Hepatocyte (in vitro differentiated cells): ENCODE measurements around the gene ENOX1. TPM values are rescaled to one million over a fixed set of nuclear protein-coding genes. Genes with fewer than 3 reads are reported as not detected.

Experiments used
- DNase-seq: peaks from one replicate; pipeline ENCODE4 v3.0.0-alpha.2; 2016; ENCODE audit warnings: low spot score
- H2AFZ ChIP-seq: fragments of 200-600 bp; sonication (generic); 2 replicates; pipeline ENCODE4 v1.6.0; 2016; ENCODE audit warnings: antibody characterized with exemption, mild to moderate bottlenecking
- H3K27ac ChIP-seq: fragments of 200-600 bp; sonication (generic); 2 replicates; pipeline ENCODE4 v1.5.1; 2016; ENCODE audit warnings: mild to moderate bottlenecking
- H3K27me3 ChIP-seq: fragments of 200-600 bp; sonication (generic); 2 replicates; pipeline ENCODE4 v1.6.1; 2016
- H3K36me3 ChIP-seq: fragments of 200-600 bp; sonication (generic); replicated peaks from 2 replicates; pipeline ENCODE4 v1.5.1; 2016; ENCODE audit warnings: low read depth; ENCODE audit not compliant: insufficient read depth
- H3K4me1 ChIP-seq: fragments of 200-600 bp; sonication (generic); 2 replicates; pipeline ENCODE4 v1.5.1; 2016; ENCODE audit warnings: mild to moderate bottlenecking, moderate library complexity; ENCODE audit not compliant: insufficient read depth
- H3K4me2 ChIP-seq: fragments of 200-600 bp; sonication (generic); 2 replicates; pipeline ENCODE4 v1.6.0; 2016
- H3K4me3 ChIP-seq: fragments of 200-600 bp; sonication (generic); 2 replicates; pipeline ENCODE4 v1.5.1; 2016; ENCODE audit warnings: mild to moderate bottlenecking
- H3K79me2 ChIP-seq: fragments of 200-600 bp; sonication (generic); 2 replicates; pipeline ENCODE4 v1.6.0; 2017; ENCODE audit warnings: mild to moderate bottlenecking
- H3K9me2 ChIP-seq: fragments of 200-600 bp; sonication (generic); replicated peaks from 2 replicates; pipeline ENCODE4 v1.6.0; 2017; ENCODE audit warnings: mild to moderate bottlenecking; ENCODE audit not compliant: insufficient read depth
- H3K9me3 ChIP-seq: fragments of 200-600 bp; sonication (generic); 2 replicates; pipeline ENCODE4 v1.5.1; 2016; ENCODE audit warnings: low read depth, mild to moderate bottlenecking
- H4K20me1 ChIP-seq: fragments of 200-600 bp; sonication (generic); 2 replicates; pipeline ENCODE4 v1.6.0; 2016; ENCODE audit warnings: mild to moderate bottlenecking; ENCODE audit not compliant: insufficient read depth, poor library complexity, severe bottlenecking
- EZH2 ChIP-seq: fragments of 200-600 bp; sonication (generic); IDR thresholded peaks from 2 replicates; pipeline ENCODE4 v1.6.1; 2016; ENCODE audit warnings: antibody characterized with exemption, mild to moderate bottlenecking, borderline replicate concordance
- EZH2phosphoT487 ChIP-seq: fragments of 200-600 bp; sonication (generic); IDR thresholded peaks from one replicate; pipeline ENCODE4 v1.6.1; 2018; ENCODE audit warnings: antibody characterized with exemption, mild to moderate bottlenecking, low read depth, moderate library complexity; ENCODE audit not compliant: unreplicated experiment, severe bottlenecking
- WGBS: methylation state at CpG from one replicate; pipeline ENCODE4 v1.1.6; 2016; ENCODE audit warnings: low lambda C conversion rate; ENCODE audit errors: missing lambda C conversion rate; 5-methylcytosine and 5-hydroxymethylcytosine counted together
- polyA plus RNA-seq: library from polyadenylated mRNA; unstranded; fragments of >200 nt; fragmentation: Nextera tagmentation; extraction: Ambion mirVana; gene quantifications from 2 replicates; pipeline ENCODE4 v1.2.1, GENCODE V29; 2016
- total RNA-seq: library from RNA; depleted of rRNA; stranded (reverse); fragments of >200 nt; gene quantifications from 2 replicates; pipeline ENCODE4 v1.2.3, GENCODE V29; 2014
- TF ChIP-seq, protein P1 (sequence below): fragments of 200-600 bp; sonication (generic); IDR thresholded peaks from 2 replicates; pipeline ENCODE4 v1.5.1; 2016; ENCODE audit warnings: antibody characterized with exemption, mild to moderate bottlenecking; ENCODE audit not compliant: poor library complexity

Gene ENOX1
- total and polyA plus RNA-seq, 2 experiments from 2014 or later = 2.4 to 4.0 TPM

DNA sequence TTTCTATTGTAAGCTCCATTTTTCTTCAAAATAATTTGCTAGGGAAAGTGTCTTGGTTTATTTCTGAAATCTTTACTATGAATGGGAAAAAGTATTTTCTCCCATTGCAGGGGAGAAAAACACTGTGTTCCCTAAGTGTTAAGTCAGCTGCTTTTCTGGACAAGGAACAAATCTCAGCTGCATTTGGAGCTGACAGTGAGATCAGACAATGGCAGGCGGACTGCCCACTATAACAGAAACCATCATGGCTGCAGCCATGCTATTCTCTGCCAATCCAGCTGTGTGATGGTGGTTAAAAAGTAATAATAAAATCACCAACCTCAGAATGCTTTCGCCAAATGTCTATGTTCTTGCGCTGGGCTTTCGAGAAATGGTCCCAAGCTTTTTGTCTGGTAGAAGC, 460.7 kb downstream of the ENOX1 start:
- no peak overlapping the region for H3K4me3 ChIP-seq
- no peaks in the 10 kb centered on the region for H3K4me1 ChIP-seq
- 98% methylated on average over 4 of the region's 4 CpGs for WGBS
- TF ChIP-seq EZH2phosphoT487 (no peak), EZH2 (no peak)
- TF ChIP-seq, protein P1, sequence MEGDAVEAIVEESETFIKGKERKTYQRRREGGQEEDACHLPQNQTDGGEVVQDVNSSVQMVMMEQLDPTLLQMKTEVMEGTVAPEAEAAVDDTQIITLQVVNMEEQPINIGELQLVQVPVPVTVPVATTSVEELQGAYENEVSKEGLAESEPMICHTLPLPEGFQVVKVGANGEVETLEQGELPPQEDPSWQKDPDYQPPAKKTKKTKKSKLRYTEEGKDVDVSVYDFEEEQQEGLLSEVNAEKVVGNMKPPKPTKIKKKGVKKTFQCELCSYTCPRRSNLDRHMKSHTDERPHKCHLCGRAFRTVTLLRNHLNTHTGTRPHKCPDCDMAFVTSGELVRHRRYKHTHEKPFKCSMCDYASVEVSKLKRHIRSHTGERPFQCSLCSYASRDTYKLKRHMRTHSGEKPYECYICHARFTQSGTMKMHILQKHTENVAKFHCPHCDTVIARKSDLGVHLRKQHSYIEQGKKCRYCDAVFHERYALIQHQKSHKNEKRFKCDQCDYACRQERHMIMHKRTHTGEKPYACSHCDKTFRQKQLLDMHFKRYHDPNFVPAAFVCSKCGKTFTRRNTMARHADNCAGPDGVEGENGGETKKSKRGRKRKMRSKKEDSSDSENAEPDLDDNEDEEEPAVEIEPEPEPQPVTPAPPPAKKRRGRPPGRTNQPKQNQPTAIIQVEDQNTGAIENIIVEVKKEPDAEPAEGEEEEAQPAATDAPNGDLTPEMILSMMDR = no peak
- H4K20me1 ChIP-seq = no peaks in the 10 kb centered on the region
- H3K4me2 ChIP-seq = no peak overlapping the region
- no peaks in the 10 kb centered on the region for H3K36me3 ChIP-seq
- H3K9me2 ChIP-seq = no peaks in the 10 kb centered on the region
- DNase-seq = no peak
- H3K27me3 ChIP-seq = no peaks in the 10 kb centered on the region
- no peak overlapping the region for H3K27ac ChIP-seq
- H3K9me3 ChIP-seq = no peaks in the 10 kb centered on the region
- H2AFZ ChIP-seq = no peak overlapping the region
- no peaks in the 10 kb centered on the region for H3K79me2 ChIP-seq

DNA sequence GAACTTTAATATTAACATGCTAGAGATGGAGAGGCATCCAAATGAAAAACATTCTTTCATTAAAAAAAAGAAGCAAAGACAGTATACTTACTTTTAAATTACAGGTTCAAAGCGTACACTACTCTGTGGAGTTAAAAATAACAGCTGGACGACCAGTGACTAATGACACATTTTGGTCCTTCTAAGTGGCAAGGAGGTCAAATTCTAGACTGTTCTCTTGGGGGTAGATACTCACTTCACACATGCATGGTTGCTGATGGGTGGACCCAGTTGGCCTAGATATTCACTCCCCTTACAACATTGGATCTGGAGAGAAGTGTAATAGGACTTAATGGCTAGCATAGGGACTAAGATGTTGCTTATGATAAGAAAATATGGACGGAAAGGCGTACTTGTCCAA, 461.1 kb downstream of the ENOX1 start:
- Histone ChIP-seq H3K4me2 (no peak overlapping the region), H3K27me3 (no peaks in the 10 kb centered on the region), H4K20me1 (no peaks in the 10 kb centered on the region), H3K27ac (no peak overlapping the region), H3K4me1 (no peaks in the 10 kb centered on the region), H3K36me3 (no peaks in the 10 kb centered on the region), H2AFZ (no peak overlapping the region), H3K4me3 (no peak overlapping the region), H3K9me3 (no peaks in the 10 kb centered on the region), H3K9me2 (no peaks in the 10 kb centered on the region), H3K79me2 (no peaks in the 10 kb centered on the region)
- DNase-seq = no peak
- TF ChIP-seq, protein P1 = no peak
- TF ChIP-seq EZH2phosphoT487 (no peak), EZH2 (no peak)
- 94% methylated on average over 4 of the region's 4 CpGs for WGBS

DNA sequence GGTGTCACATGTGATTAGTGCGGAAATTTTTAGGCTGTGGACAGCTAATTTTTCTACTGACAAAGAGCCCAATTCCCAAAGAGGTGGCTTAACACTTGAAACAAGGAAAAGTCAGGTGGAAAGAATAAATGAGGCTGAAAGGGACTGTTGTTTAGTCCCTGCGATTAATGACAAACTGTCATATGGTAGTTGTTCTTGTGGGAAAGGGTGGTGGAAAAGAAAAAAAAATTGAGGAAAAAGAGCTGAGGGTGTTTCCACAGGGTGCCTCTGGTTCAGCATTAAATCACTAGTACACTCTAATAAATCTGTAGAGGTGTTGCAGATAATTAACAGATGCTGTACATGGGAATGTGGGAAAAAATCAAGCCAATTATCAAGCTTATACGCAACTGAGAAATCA, 462.6 kb downstream of the ENOX1 start:
- WGBS = 72% methylated on average over 3 of the region's 3 CpGs
- Histone ChIP-seq H4K20me1 (no peaks in the 10 kb centered on the region), H3K4me1 (no peaks in the 10 kb centered on the region), H3K27me3 (no peaks in the 10 kb centered on the region), H3K27ac (no peak overlapping the region), H3K4me2 (no peak overlapping the region), H3K36me3 (no peaks in the 10 kb centered on the region), H2AFZ (no peak overlapping the region), H3K4me3 (no peak overlapping the region), H3K79me2 (no peaks in the 10 kb centered on the region), H3K9me3 (no peaks in the 10 kb centered on the region), H3K9me2 (no peaks in the 10 kb centered on the region)
- no peak for DNase-seq
- TF ChIP-seq EZH2 = no peak
- TF ChIP-seq, protein P1 = no peak
- TF ChIP-seq EZH2phosphoT487 = no peak
